Esophagus muscularis mucosa (tissue), 4 donors: ENCODE data around the gene PGAP3.

Source experiments
- CTCF ChIP-seq, 3 experiments: fragments of 200-600 bp in 2 of 3; fragments of 450-650 bp in 1 of 3; sonication (generic) in 2 of 3; IDR thresholded peaks; one replicate each; pipeline ENCODE4 v1.5.1; 2017 to 2019; ENCODE audit warnings: antibody characterized with exemption in 3 of 3, mild to moderate bottlenecking in 2 of 3, moderate library complexity in 1 of 3
- EP300 ChIP-seq: sonication (generic); formaldehyde crosslinking; IDR thresholded peaks from one replicate; pipeline ENCODE4 v1.6.1; 2017; ENCODE audit warnings: antibody characterized with exemption
- POLR2A ChIP-seq: fragments of 450-650 bp; IDR thresholded peaks from one replicate; pipeline ENCODE4 v1.6.1; 2017; ENCODE audit warnings: antibody characterized with exemption, moderate library complexity, mild to moderate bottlenecking, low read depth

- no peak for TF ChIP-seq POLR2A
- no peak for TF ChIP-seq CTCF (IDR thresholded peaks at IDR 0.05)
- TF ChIP-seq EP300 = no peak
These were observed 734 bp downstream of the PGAP3 start for GRCh38 chr17:39687101-39687545.
